Neural crest cell (in vitro differentiated cells): ENCODE results near the gene SARDH. TPM values are rescaled to one million over a fixed set of nuclear protein-coding genes. Genes with fewer than 3 reads are reported as not detected.

Experiments used
- DNase-seq: peaks from one replicate; pipeline ENCODE4 v3.0.0; 2021; ENCODE audit warnings: low read depth, mixed read lengths, low spot score
- H3K27ac Mint-ChIP-seq: one replicate; pipeline ENCODE4 v1.8.0; 2021; ENCODE audit warnings: mild to moderate bottlenecking, mixed read lengths; ENCODE audit not compliant: unreplicated experiment
- H3K27me3 Mint-ChIP-seq: 2 replicates; pipeline ENCODE4 v1.8.0; 2021; ENCODE audit warnings: low read depth, mild to moderate bottlenecking, mixed read lengths
- H3K36me3 Mint-ChIP-seq: 2 replicates; pipeline ENCODE4 v1.8.0; 2021; ENCODE audit warnings: low read depth, mild to moderate bottlenecking, mixed read lengths
- H3K4me1 Mint-ChIP-seq: 2 replicates; pipeline ENCODE4 v1.8.0; 2021; ENCODE audit warnings: mixed read lengths
- H3K4me3 Mint-ChIP-seq: one replicate; pipeline ENCODE4 v1.8.0; 2021; ENCODE audit warnings: mild to moderate bottlenecking, mixed read lengths
- H3K9me3 Mint-ChIP-seq: 2 replicates; pipeline ENCODE4 v1.8.0; 2021; ENCODE audit warnings: mixed read lengths
- total RNA-seq: library from RNA; stranded (reverse); gene quantifications from 2 replicates; pipeline ENCODE4 v1.2.1, GENCODE V29; 2021
- TF ChIP-seq, protein P1 (sequence below): fragments of 200-600 bp; sonication (generic); conservative IDR thresholded peaks from 2 replicates; pipeline ENCODE4 v1.5.0; 2021; ENCODE audit warnings: antibody characterized with exemption, mild to moderate bottlenecking

SARDH gene
- total RNA-seq, 1 donor from 2014 or later, result 4.5 TPM

DNA sequence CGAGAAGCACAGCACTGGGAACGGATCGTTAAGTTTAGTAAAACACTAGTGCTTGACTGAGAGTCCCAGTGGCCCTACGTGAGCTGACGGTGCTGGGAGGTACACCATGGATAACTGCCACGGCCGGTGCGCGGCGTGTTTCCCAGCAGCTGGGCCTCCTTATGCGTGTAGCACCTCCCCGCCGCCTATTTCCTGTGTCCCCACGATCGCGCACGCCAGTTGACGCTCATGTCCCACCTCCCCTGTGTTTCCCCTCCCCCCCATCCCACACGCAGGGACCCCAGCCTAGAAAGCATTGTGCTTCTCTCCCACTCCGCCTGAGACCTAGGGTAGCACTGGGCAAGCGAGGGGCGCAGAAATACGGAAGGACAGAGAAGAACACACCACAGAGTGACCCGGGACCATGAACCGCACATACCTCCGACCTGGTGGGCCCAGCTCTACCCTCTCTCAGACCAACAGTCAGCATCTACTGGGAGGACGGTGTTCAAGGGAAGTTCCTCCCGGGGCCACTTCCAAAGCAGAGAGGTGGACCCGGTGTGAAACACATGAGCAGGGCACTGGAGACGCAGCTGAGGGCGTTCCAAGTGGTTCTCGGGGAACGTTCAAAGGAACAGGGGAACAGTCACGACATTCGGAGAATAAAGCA lies 56.4 kb downstream of the SARDH start:
- Mint-ChIP-seq H3K4me1 (no peaks in the 10 kb centered on the region), H3K9me3 (no peaks in the 10 kb centered on the region), H3K27me3 (no peaks in the 10 kb centered on the region), H3K36me3 (no peaks in the 10 kb centered on the region), H3K27ac (peak overlapping the region; percentile 57), H3K4me3 (no peak overlapping the region)
- TF ChIP-seq, protein P1, sequence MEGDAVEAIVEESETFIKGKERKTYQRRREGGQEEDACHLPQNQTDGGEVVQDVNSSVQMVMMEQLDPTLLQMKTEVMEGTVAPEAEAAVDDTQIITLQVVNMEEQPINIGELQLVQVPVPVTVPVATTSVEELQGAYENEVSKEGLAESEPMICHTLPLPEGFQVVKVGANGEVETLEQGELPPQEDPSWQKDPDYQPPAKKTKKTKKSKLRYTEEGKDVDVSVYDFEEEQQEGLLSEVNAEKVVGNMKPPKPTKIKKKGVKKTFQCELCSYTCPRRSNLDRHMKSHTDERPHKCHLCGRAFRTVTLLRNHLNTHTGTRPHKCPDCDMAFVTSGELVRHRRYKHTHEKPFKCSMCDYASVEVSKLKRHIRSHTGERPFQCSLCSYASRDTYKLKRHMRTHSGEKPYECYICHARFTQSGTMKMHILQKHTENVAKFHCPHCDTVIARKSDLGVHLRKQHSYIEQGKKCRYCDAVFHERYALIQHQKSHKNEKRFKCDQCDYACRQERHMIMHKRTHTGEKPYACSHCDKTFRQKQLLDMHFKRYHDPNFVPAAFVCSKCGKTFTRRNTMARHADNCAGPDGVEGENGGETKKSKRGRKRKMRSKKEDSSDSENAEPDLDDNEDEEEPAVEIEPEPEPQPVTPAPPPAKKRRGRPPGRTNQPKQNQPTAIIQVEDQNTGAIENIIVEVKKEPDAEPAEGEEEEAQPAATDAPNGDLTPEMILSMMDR, result no peak
- DNase-seq, result no peak

DNA sequence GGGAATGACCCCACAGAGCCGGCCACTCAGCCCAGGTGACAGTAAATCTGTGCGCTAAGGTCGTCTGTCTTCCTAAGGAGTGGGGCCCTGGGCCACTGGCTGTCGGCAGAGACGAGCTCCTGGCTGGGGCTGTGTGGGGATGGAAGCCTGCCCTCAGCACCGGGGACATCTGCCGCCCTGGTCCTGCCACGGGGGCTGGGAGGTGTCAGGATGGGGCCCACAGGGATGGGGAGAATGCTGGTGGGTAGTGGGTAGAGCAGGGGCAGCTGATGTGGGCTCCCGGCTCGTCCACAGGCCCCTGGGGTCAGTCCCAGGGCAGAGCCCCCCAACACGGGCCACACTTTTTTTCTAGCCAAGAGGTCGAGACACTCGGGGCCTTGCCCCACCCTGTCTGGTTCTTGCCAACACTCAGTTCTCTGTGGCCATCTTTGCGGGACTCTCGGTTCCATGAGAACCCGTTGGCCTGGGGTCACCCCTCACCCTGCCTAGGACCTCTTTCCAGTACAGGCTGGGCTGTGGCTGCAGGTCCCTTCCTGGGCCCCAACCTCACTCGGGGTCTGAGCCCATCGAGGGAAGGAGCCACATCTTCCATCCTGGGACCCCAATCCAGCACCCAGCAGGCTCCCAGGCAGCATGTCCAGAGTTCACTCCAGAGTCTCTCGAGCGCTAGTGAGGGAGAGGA lies 57.0 kb downstream of the SARDH start:
- H3K4me3 Mint-ChIP-seq, result no peak overlapping the region
- H3K9me3 Mint-ChIP-seq, result no peaks in the 10 kb centered on the region
- no peaks in the 10 kb centered on the region for H3K27me3 Mint-ChIP-seq
- no peak for DNase-seq
- H3K27ac Mint-ChIP-seq, result no peak overlapping the region
- H3K36me3 Mint-ChIP-seq, result no peaks in the 10 kb centered on the region
- H3K4me1 Mint-ChIP-seq, result no peaks in the 10 kb centered on the region
- TF ChIP-seq, protein P1, result no peak

DNA sequence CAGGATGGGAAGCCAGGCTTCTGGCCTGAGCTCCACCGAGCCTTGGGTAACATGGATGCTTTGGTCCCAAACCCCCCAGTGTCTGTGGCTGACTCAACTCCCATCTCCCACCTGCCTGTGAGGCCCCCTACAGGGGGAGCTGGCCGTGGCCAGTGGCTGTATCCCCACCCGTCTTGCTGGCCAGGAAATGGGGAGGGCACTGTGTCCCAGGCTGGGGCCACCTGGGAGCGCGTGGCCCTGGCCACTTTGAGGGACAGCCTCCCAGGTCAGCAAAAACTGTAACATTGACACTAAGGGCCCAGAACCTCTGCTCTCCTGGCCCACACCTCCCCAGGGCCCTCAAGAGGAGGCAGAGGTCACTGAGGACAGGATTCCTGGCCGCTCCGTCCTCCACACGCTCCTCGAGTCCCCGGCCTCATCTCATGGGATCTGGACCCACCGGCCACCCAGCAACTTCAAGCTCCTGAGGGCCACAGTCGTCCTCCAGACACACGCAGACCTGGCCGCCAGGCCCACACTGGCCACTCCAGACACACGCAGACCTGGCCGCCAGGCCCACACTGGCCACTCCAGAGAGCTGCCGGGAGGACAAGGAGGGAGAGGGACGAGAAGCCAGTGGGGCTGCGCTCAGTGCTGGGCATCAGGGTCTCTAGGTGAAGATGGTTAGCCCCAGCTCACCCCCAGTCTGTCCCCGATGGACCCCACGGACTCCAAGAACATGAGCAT lies 57.7 kb downstream of the SARDH start:
- H3K36me3 Mint-ChIP-seq, result no peaks in the 10 kb centered on the region
- no peaks in the 10 kb centered on the region for H3K9me3 Mint-ChIP-seq
- H3K4me1 Mint-ChIP-seq, result no peaks in the 10 kb centered on the region
- H3K27me3 Mint-ChIP-seq, result no peaks in the 10 kb centered on the region
- DNase-seq, result no peak
- TF ChIP-seq, protein P1, result no peak
- no peak overlapping the region for H3K27ac Mint-ChIP-seq
- H3K4me3 Mint-ChIP-seq, result no peak overlapping the region

GRCh38 chr9:133679466-133680061 lies 58.6 kb downstream of the SARDH start:
- H3K9me3 Mint-ChIP-seq, result no peaks in the 10 kb centered on the region
- H3K4me3 Mint-ChIP-seq, result no peak overlapping the region
- DNase-seq, result no peak
- H3K4me1 Mint-ChIP-seq, result no peaks in the 10 kb centered on the region
- peak overlapping the region; percentile 57 for H3K27ac Mint-ChIP-seq
- no peaks in the 10 kb centered on the region for H3K36me3 Mint-ChIP-seq
- H3K27me3 Mint-ChIP-seq, result no peaks in the 10 kb centered on the region
- TF ChIP-seq, protein P1, result no peak

- Mint-ChIP-seq H3K36me3 (no peaks in the 10 kb centered on the region), H3K27me3 (no peaks in the 10 kb centered on the region), H3K4me1 (no peaks in the 10 kb centered on the region), H3K9me3 (no peaks in the 10 kb centered on the region), H3K4me3 (no peak overlapping the region), H3K27ac (no peak overlapping the region)
- TF ChIP-seq, protein P1, result no peak
- no peak for DNase-seq
Measured at GRCh38 chr9:133679056-133679455, 59.1 kb downstream of the SARDH start.
